Thoracic aorta (tissue), 2 donors: ENCODE results near the gene GAB2. TPM values are rescaled to one million over a fixed set of nuclear protein-coding genes. Genes with fewer than 3 reads are reported as not detected.
"Not testable (repeated sequence)": the region's sequence is repeated elsewhere in the genome, so short reads cannot be mapped to it uniquely, and the experiment has no call there.

ENCODE experiments used
- ATAC-seq: fragments of 150-250 bp; one replicate; pipeline ENCODE4 v1.8.0; 2017; ENCODE audit warnings: low read depth; ENCODE audit not compliant: insufficient number of reproducible peaks, low FRiP score
- DNase-seq: peaks from one replicate; pipeline ENCODE4 v3.0.0-alpha.2; 2020; ENCODE audit warnings: low spot score
- H3K27ac ChIP-seq, 2 donors: fragments of 200-600 bp; sonication (generic); 1 replicate in 1 of 2; 2 replicates in 1 of 2; pipeline ENCODE4 v1.5.1; 2016; ENCODE audit warnings: mild to moderate bottlenecking in 2 of 2, moderate library complexity in 2 of 2
- H3K27me3 ChIP-seq: fragments of 200-600 bp; sonication (generic); replicated peaks from 2 replicates; pipeline ENCODE4 v1.6.0; 2016; ENCODE audit warnings: mild to moderate bottlenecking; ENCODE audit not compliant: insufficient read depth
- H3K36me3 ChIP-seq: fragments of 200-600 bp; sonication (generic); one replicate; pipeline ENCODE4 v1.5.1; 2016
- H3K4me1 ChIP-seq, 2 donors: fragments of 200-600 bp; sonication (generic); 1 replicate in 1 of 2; 2 replicates in 1 of 2; pipeline versions ENCODE4 v1.5.1 to v1.6.0; 2016; ENCODE audit warnings: low read depth in 2 of 2, mild to moderate bottlenecking in 1 of 2; ENCODE audit not compliant: control insufficient read depth in 1 of 2
- H3K4me3 ChIP-seq: fragments of 200-600 bp; sonication (generic); 2 replicates; pipeline ENCODE4 v1.5.1; 2016; ENCODE audit warnings: mild to moderate bottlenecking
- H3K9me3 ChIP-seq: fragments of 200-600 bp; sonication (generic); 2 replicates; pipeline ENCODE4 v1.5.1; 2016
- CTCF ChIP-seq: fragments of 200-600 bp; sonication (generic); IDR thresholded peaks from one replicate; pipeline ENCODE4 v1.5.1; 2019; ENCODE audit warnings: antibody characterized with exemption
- total RNA-seq, 2 donors: library from RNA; depleted of rRNA; stranded (reverse); fragments of >200 nt; gene quantifications; one replicate each; pipeline versions ENCODE4 v1.1.0 to v1.2.3, GENCODE V29; 2016

The GAB2 gene
- total RNA-seq, 2 donors from 2014 or later, result 65.4 to 91.5 TPM

- no peak for DNase-seq
- Histone ChIP-seq H3K4me3 (no peak overlapping the region), H3K36me3 (no peaks in the 10 kb centered on the region), H3K9me3 (no peaks in the 10 kb centered on the region), H3K4me1 (peaks cover 35 to 43% of the 10 kb centered on the region in 2 donors), H3K27ac (no peak overlapping the region), H3K27me3 (no peaks in the 10 kb centered on the region)
- ATAC-seq, result no peak
- TF ChIP-seq CTCF, result no peak
These were observed 56.4 kb downstream of the GAB2 start for GRCh38 chr11:78361228-78361627.

- TF ChIP-seq CTCF, result no peak
- H3K27me3 ChIP-seq, result no peaks in the 10 kb centered on the region
- DNase-seq, result no peak
- no peak overlapping the region for H3K27ac ChIP-seq
- H3K4me1 ChIP-seq, result peaks cover 28 to 30% of the 10 kb centered on the region in 2 donors
- no peak overlapping the region for H3K4me3 ChIP-seq
- H3K9me3 ChIP-seq, result no peaks in the 10 kb centered on the region
- H3K36me3 ChIP-seq, result no peaks in the 10 kb centered on the region
- ATAC-seq, result no peak
These were observed 57.7 kb downstream of the GAB2 start for GRCh38 chr11:78359921-78360320.

GRCh38 chr11:78357924-78358323, 59.7 kb downstream of the GAB2 start:
- not testable (repeated sequence) for DNase-seq, H3K4me3 ChIP-seq, H3K27ac ChIP-seq, ATAC-seq, H3K36me3 ChIP-seq, H3K27me3 ChIP-seq, H3K9me3 ChIP-seq
- peaks cover 21 to 32% of the 10 kb centered on the region in 2 donors for H3K4me1 ChIP-seq

- ATAC-seq, H3K27me3 ChIP-seq, DNase-seq, H3K9me3 ChIP-seq, H3K36me3 ChIP-seq, H3K4me3 ChIP-seq, H3K27ac ChIP-seq: not testable (repeated sequence)
- H3K4me1 ChIP-seq, result peaks cover 22 to 37% of the 10 kb centered on the region in 2 donors
These were observed 60.2 kb downstream of the GAB2 start for GRCh38 chr11:78357425-78357824.

GRCh38 chr11:78355742-78356141, 61.9 kb downstream of the GAB2 start:
- H3K27me3 ChIP-seq, H3K36me3 ChIP-seq, H3K27ac ChIP-seq, H3K4me3 ChIP-seq, H3K9me3 ChIP-seq, DNase-seq, ATAC-seq: not testable (repeated sequence)
- H3K4me1 ChIP-seq, result peaks cover 33 to 52% of the 10 kb centered on the region in 2 donors

GRCh38 chr11:78355309-78355705, 62.3 kb downstream of the GAB2 start:
- no peak overlapping the region for H3K4me3 ChIP-seq
- no peak for TF ChIP-seq CTCF
- H3K9me3 ChIP-seq, result no peaks in the 10 kb centered on the region
- no peaks in the 10 kb centered on the region for H3K27me3 ChIP-seq
- no peak overlapping the region for H3K27ac ChIP-seq
- ATAC-seq, result no peak
- no peak for DNase-seq
- H3K4me1 ChIP-seq, result peaks cover 37 to 51% of the 10 kb centered on the region in 2 donors
- H3K36me3 ChIP-seq, result no peaks in the 10 kb centered on the region
